KMS-11 (cell line): ENCODE results near the gene TPO.

ENCODE experiments used
- H2AFZ ChIP-seq: fragments of 200-600 bp; sonication (generic); 2 replicates; pipeline ENCODE4 v1.6.1; 2016; ENCODE audit warnings: antibody characterized with exemption, mixed run types, low read depth
- H3K27ac ChIP-seq: fragments of 200-600 bp; sonication (generic); 2 replicates; pipeline ENCODE4 v1.6.1; 2016; ENCODE audit warnings: mild to moderate bottlenecking, mixed run types
- H3K27me3 ChIP-seq: fragments of 200-600 bp; sonication (generic); 2 replicates; pipeline ENCODE4 v1.6.1; 2017; ENCODE audit warnings: mild to moderate bottlenecking, low read depth, mixed run types, moderate library complexity; ENCODE audit not compliant: insufficient read depth
- H3K36me3 ChIP-seq: fragments of 200-600 bp; sonication (generic); 2 replicates; pipeline ENCODE4 v1.6.1; 2017; ENCODE audit warnings: mild to moderate bottlenecking, mixed run types; ENCODE audit not compliant: insufficient read depth
- H3K4me1 ChIP-seq: fragments of 200-600 bp; sonication (generic); 2 replicates; pipeline ENCODE4 v1.6.1; 2016; ENCODE audit warnings: mild to moderate bottlenecking, low read depth, mixed run types; ENCODE audit not compliant: poor library complexity, severe bottlenecking
- H3K4me2 ChIP-seq: fragments of 200-600 bp; sonication (generic); 2 replicates; pipeline ENCODE4 v1.7.0; 2016; ENCODE audit warnings: mild to moderate bottlenecking, mixed run types
- H3K4me3 ChIP-seq: fragments of 200-600 bp; sonication (generic); IDR thresholded peaks from 2 replicates; pipeline ENCODE4 v1.6.1; 2017; ENCODE audit warnings: low read depth, low read length, mixed read lengths; ENCODE audit not compliant: insufficient read depth
- H3K79me2 ChIP-seq: fragments of 200-600 bp; sonication (generic); 2 replicates; pipeline ENCODE4 v1.6.1; 2016; ENCODE audit warnings: low read depth, mixed run types; ENCODE audit not compliant: insufficient read depth
- H3K9ac ChIP-seq: fragments of 200-600 bp; sonication (generic); 2 replicates; pipeline ENCODE4 v1.6.1; 2016; ENCODE audit warnings: mild to moderate bottlenecking, mixed run types
- H4K20me1 ChIP-seq: fragments of 200-600 bp; sonication (generic); 2 replicates; pipeline ENCODE4 v1.6.1; 2016; ENCODE audit warnings: mild to moderate bottlenecking, mixed run types; ENCODE audit not compliant: insufficient read depth
- TF ChIP-seq, protein P1 (sequence below): fragments of 200-600 bp; sonication (generic); conservative IDR thresholded peaks from 2 replicates; pipeline ENCODE4 v1.6.1; 2017; ENCODE audit warnings: low read depth, mild to moderate bottlenecking, antibody characterized with exemption, low read length, moderate library complexity, mixed read lengths

TPO gene

DNA sequence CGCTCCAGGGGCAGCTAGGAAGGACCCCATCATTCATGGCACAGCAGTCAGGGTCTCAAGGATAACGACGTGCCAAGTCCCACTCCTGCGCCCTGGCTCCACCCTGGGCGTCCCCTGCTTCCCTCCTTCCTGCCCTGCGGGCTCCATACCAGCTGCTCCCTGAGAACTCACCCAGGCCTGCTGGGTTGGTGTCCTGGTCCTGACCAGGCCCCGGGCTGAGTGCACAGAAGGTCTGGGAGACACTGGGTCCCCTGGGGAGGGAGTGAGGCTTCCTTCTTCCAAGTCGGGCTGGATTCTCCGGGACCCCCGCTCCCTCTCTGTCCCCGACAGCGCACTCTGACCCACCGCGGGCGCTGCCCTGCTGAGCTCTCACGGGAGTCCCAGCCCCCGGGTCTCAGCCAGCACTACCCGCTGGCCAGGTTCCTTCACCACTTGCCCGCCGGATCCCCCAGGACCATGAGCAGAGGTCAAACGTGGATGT, 170.8 kb downstream of the TPO start:
- Histone ChIP-seq H3K4me1 (no peaks in the 10 kb centered on the region), H3K36me3 (no peaks in the 10 kb centered on the region), H3K9ac (no peak overlapping the region), H3K79me2 (no peaks in the 10 kb centered on the region), H3K4me3 (no peak overlapping the region), H3K27ac (no peak overlapping the region), H3K4me2 (no peak overlapping the region), H3K27me3 (no peaks in the 10 kb centered on the region), H2AFZ (no peak overlapping the region), H4K20me1 (no peaks in the 10 kb centered on the region)
- TF ChIP-seq, protein P1, sequence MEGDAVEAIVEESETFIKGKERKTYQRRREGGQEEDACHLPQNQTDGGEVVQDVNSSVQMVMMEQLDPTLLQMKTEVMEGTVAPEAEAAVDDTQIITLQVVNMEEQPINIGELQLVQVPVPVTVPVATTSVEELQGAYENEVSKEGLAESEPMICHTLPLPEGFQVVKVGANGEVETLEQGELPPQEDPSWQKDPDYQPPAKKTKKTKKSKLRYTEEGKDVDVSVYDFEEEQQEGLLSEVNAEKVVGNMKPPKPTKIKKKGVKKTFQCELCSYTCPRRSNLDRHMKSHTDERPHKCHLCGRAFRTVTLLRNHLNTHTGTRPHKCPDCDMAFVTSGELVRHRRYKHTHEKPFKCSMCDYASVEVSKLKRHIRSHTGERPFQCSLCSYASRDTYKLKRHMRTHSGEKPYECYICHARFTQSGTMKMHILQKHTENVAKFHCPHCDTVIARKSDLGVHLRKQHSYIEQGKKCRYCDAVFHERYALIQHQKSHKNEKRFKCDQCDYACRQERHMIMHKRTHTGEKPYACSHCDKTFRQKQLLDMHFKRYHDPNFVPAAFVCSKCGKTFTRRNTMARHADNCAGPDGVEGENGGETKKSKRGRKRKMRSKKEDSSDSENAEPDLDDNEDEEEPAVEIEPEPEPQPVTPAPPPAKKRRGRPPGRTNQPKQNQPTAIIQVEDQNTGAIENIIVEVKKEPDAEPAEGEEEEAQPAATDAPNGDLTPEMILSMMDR = no peak

DNA sequence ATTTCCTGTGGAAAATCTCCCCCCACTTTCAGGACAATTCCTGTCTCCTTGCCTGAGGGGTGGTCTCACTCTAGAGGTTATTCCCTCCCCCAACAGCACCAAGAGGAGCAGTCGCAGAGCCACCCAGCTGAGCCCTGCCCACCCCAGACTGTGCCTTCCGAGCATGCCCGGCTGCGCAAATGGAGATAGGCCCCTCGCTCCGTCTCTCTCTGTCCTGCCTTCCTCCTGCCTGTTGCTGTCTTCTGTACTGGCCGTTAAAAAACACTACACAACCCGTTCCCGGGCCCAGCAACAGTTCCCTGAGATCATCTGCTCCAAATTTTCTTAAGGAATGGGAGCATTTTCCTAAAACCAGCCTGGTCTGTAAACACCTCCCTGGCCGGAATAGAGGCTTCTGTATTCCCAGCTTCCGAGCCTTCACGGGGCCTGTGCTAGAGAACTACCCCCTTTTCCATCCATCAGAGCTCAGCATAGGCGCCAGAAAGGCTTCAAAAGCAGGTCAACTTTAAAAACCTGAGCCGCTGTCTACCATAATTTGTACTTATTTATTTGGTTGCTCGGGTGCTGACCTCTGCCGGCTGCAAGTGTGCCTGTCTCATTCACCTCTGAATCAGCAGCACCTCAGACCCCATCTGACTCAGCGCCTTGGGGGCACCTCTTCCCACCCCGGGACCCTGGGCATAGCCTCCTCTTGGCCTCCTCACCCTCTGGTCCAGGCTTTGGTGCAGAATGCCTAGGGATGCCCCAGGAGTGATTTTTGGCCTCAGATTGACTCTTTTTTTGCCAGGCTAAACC, 171.6 kb downstream of the TPO start:
- no peak overlapping the region for H3K9ac ChIP-seq
- TF ChIP-seq, protein P1 = no peak
- H3K27ac ChIP-seq = no peak overlapping the region
- H3K27me3 ChIP-seq = no peaks in the 10 kb centered on the region
- no peaks in the 10 kb centered on the region for H4K20me1 ChIP-seq
- H3K79me2 ChIP-seq = no peaks in the 10 kb centered on the region
- H3K4me1 ChIP-seq = no peaks in the 10 kb centered on the region
- H3K36me3 ChIP-seq = no peaks in the 10 kb centered on the region
- no peak overlapping the region for H3K4me3 ChIP-seq
- no peak overlapping the region for H2AFZ ChIP-seq
- no peak overlapping the region for H3K4me2 ChIP-seq

DNA sequence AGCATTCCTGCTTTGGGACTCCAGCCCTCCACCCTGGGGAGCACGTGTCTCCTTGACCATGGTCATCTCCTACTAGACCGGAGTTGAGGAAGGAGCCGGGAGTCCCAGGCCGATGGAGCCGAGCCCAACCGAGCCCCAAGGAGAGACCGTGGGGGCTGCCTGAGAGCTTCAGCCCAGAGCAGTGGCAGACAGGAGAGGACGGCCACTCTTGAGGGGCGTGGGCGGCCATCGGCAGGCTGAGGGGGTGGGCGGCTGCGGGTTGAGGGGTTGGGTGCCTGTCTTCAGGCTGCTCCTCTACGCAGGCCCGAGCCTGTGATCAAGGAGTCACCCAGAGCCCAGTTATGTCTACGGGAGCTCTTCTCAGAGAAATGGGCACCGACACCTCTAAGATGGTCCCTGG, 172.4 kb downstream of the TPO start:
- H3K27ac ChIP-seq = no peak overlapping the region
- H3K36me3 ChIP-seq = no peaks in the 10 kb centered on the region
- no peak overlapping the region for H3K4me2 ChIP-seq
- TF ChIP-seq, protein P1 = no peak
- H3K4me1 ChIP-seq = no peaks in the 10 kb centered on the region
- no peaks in the 10 kb centered on the region for H3K79me2 ChIP-seq
- H2AFZ ChIP-seq = no peak overlapping the region
- no peak overlapping the region for H3K4me3 ChIP-seq
- H4K20me1 ChIP-seq = no peaks in the 10 kb centered on the region
- no peak overlapping the region for H3K9ac ChIP-seq
- H3K27me3 ChIP-seq = no peaks in the 10 kb centered on the region

DNA sequence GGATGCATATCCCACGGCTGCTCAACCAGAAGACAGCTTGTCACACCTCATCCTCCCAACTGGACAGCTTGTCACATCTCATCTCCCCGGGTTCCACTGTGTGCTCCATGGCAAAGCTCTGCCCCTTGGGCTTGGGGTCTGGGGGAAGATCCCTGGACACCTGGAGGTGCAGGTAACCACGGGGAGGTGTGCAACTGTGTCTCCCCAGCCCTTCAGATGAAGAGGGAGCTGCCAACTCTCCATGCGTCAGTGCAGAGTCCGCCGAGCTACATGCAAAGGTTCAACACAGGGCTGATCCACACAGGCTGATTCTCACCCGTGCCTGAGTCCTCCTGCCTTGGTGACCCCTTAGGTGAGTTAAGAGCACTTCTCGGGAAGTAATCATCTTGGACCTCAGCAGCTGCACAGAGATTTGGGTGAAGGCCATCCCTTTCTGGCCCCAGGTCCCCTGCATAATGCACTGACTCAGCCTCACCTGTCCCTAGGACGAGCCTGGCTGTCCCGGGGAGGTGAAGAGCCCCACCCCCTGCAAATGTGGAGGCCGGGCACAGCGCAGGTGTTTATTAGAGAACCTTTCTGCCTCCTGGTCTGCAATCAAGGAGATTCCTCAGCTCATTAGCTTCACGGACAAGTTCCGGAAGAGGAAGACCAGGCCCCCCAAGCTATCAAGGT, 173.1 kb downstream of the TPO start:
- Histone ChIP-seq H3K4me1 (no peaks in the 10 kb centered on the region), H3K27me3 (no peaks in the 10 kb centered on the region), H2AFZ (no peak overlapping the region), H3K4me2 (no peak overlapping the region), H3K4me3 (no peak overlapping the region), H3K9ac (no peak overlapping the region), H3K79me2 (no peaks in the 10 kb centered on the region), H3K36me3 (no peaks in the 10 kb centered on the region), H4K20me1 (no peaks in the 10 kb centered on the region), H3K27ac (no peak overlapping the region)
- TF ChIP-seq, protein P1 = no peak
